ENCODE measurements around the gene ZC3H12C. TPM values are rescaled to one million over a fixed set of nuclear protein-coding genes. Genes with fewer than 3 reads are reported as not detected.

Gene ZC3H12C
- total and polyA plus RNA-seq, 10 of the 15 experiments (the other 5 are each of a cell fraction or from before 2014, with no cell fraction given) = 0.31 to 31.0 (median 3.7) TPM

DNA sequence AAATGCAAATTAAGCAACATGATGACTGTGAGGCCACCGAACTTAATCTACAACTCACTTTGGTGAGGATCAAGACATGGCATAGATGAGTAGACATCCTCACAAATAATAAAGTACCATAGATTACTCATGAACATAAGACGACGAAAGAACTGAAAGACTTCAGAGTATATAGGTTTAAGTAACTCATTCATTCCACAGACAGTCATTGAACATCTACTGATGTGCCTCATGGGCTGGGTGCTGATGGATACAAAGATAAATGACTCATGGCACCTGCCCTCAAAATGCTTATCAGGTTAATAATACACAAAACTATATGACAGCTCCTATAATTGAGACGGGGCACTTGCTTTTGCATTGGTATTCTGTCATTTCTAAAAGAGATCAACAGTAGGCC is 63.3 kb downstream of the ZC3H12C start:
- ChIA-PET SMC1A (ENCODE audit: uncharacterized antibody, unreplicated experiment) (interaction anchor here (1.5 to 1.6 kb wide), 2 partner anchors 15 to 45 kb away, joined by 4 to 6 read pairs; no protein-coding TSS in a partner anchor), RAD21 (ENCODE audit: unreplicated experiment) (no interaction called here), POLR2A (no interaction called here), CTCF (interaction anchor here (0.7 kb wide), 1 partner anchor 199 kb away, joined by 3 read pairs; no protein-coding TSS in a partner anchor)
- Histone ChIP-seq H3K27ac (ENCODE audit: control insufficient read depth, insufficient read depth) (no peak overlapping the region), H3K36me3 (ENCODE audit: control insufficient read depth in 2 of 2, insufficient read depth in 2 of 2, low read length in 1 of 2) (0 out of 4 replicates have a peak, but pooled peaks cover 0 to 6% of the 10 kb centered on the region in 2 experiments), H2AFZ (ENCODE audit: control insufficient read depth, low read depth, low read length) (no peak overlapping the region), H3K9me3 (replicated peaks; ENCODE audit: control insufficient read depth, insufficient read depth, low read length) (no peaks in the 10 kb centered on the region), H3K79me2 (ENCODE audit: control insufficient read depth, insufficient read depth, low read length) (no peaks in the 10 kb centered on the region), H3K4me3 (no peak overlapping the region), H3K27me3 (replicated peaks in 1 of 2; ENCODE audit: control insufficient read depth in 2 of 2, insufficient read depth in 2 of 2, low read length in 1 of 2) (no peaks in the 10 kb centered on the region), H3K4me1 (ENCODE audit: control insufficient read depth, insufficient read depth, low read length) (no peaks in the 10 kb centered on the region), H3K9ac (ENCODE audit: control insufficient read depth, insufficient read depth, low read length) (no peak overlapping the region), H3K4me2 (ENCODE audit: control insufficient read depth, insufficient read depth) (no peak overlapping the region), H4K20me1 (ENCODE audit: control insufficient read depth, insufficient read depth) (no peaks in the 10 kb centered on the region)
- WGBS (ENCODE audit: insufficient coverage, insufficient replicate concordance, low lambda C conversion rate, missing lambda C conversion rate) = 33% methylated on average over 4 of the region's 4 CpGs
- FAIRE-seq = no peak
- TF ChIP-seq ZNF217 (IDR thresholded peaks at IDR 0.05) (no peak), BACH1 (IDR thresholded peaks at IDR 0.05; ENCODE audit: borderline replicate concordance) (no peak), GABPA (IDR thresholded peaks at IDR 0.05; ENCODE audit: low read depth) (no peak), ZNF592 (IDR thresholded peaks at IDR 0.05) (no peak), CBFB (IDR thresholded peaks at IDR 0.05; ENCODE audit: low read depth) (no peak), CREB1 (IDR thresholded peaks at IDR 0.05; ENCODE audit: low read depth) (no peak), MXI1 (IDR thresholded peaks at IDR 0.05; ENCODE audit: low read depth, low read length) (no peak), MEF2A (IDR thresholded peaks at IDR 0.05; ENCODE audit: insufficient read depth, low read depth, low read length) (no peak), SMAD5 (IDR thresholded peaks at IDR 0.05; ENCODE audit: low read depth) (no peak), ESRRA (IDR thresholded peaks at IDR 0.05; ENCODE audit: low read length) (no peak), TCF12 (IDR thresholded peaks at IDR 0.05; ENCODE audit: low read depth, low read length) (no peak), NR2C1 (IDR thresholded peaks at IDR 0.05) (no peak), ZBED1 (IDR thresholded peaks at IDR 0.05; ENCODE audit: borderline replicate concordance) (no peak), RCOR1 (conservative IDR thresholded peaks at IDR 0.05; ENCODE audit: low read depth, low read length) (no peak), ZNF687 (IDR thresholded peaks at IDR 0.05) (no peak)
- TF ChIP-seq, protein P1, sequence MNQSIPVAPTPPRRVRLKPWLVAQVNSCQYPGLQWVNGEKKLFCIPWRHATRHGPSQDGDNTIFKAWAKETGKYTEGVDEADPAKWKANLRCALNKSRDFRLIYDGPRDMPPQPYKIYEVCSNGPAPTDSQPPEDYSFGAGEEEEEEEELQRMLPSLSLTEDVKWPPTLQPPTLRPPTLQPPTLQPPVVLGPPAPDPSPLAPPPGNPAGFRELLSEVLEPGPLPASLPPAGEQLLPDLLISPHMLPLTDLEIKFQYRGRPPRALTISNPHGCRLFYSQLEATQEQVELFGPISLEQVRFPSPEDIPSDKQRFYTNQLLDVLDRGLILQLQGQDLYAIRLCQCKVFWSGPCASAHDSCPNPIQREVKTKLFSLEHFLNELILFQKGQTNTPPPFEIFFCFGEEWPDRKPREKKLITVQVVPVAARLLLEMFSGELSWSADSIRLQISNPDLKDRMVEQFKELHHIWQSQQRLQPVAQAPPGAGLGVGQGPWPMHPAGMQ (IDR thresholded peaks at IDR 0.05; ENCODE audit: borderline replicate concordance) = no peak
- intact Hi-C loops (cut with micrococcal nuclease; ENCODE audit: unreplicated experiment) = no loop called here
- no peak for ATAC-seq
- no TSS peak for BruUV-seq (replicated peaks)
- DNase-seq (ENCODE audit: low read depth, low spot score) = no peak
- in situ Hi-C loops (cut with MboI) = no loop called here
